GM18519 (cell line): ENCODE measurements around the gene PTGR1.
"Not testable (repeated sequence)": the region's sequence is repeated elsewhere in the genome, so short reads cannot be mapped to it uniquely, and the experiment has no call there.

Experiments used
- ATAC-seq: cut with Tn5 transposase; IDR thresholded peaks from one replicate; pipeline ENCODE4 v1.9.1; 2021; ENCODE audit warnings: mild to moderate bottlenecking, moderate library complexity; ENCODE audit not compliant: unreplicated experiment, low FRiP score

PTGR1 gene

DNA sequence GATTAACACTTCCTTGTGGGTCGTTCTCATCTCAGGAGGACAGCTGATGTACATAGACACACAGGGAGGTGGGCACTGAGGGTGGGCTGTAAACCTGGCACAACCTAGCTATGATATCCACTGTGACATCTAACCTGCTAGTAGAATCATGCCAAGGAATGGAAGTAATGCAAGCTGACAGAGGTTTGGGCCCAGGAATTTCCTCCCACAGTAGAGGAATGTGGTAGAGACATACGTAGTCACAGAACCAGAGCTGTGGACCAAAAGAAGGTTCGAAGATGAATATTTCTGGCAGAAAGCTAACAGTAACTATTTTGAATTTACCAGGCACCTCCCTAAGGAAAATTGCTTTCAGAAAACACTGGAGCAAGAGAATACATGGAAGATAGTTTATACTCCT is 16.5 kb upstream of the PTGR1 start:
- no peak for ATAC-seq

DNA sequence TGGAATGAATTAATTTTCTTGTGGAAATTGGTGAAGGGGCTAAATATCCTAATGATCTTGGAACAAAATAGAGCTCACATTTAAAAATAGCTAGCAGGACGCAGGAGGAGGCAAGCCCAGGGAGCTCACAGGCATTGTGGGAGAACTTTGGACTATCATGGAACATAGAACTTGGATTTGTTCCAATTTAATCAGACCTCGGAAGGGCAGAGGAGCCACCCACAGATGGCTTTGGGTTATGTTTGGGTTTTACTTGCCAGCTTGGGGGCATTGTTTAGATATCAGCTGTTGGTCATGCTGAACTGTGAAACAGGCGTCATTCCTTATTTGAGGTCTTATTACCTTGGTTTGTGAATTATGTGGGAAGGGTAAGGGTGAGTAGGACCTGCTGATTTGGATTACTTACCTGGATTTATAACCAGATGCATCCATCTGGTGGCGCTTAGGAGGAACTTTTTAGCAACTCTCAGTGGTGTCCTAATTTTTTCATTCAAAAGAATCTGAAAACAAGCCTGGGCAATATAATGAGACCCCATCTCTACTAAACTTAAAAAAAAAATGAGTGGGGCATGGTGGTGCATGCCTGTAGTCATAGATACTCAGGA is 14.1 kb upstream of the PTGR1 start:
- no peak for ATAC-seq

DNA sequence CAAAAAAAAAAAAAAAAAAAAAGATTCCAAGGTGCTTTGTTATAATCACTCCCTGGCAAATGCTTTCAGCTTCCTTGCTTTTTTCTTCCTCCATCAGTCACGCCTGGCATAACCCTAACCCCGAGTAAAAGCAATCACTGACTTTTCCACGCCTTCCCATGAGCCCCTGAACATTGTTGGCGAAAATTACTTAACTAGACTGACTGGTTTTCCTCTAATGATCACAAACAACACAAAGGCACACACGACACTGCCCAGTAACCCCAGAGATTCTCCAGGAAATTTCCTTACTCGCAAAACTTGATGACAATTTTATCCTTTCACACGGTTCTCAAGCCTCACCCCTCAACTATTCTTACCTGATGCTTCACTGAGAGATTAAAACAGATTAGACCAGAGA is 11.4 kb upstream of the PTGR1 start:
- ATAC-seq, result no peak

DNA sequence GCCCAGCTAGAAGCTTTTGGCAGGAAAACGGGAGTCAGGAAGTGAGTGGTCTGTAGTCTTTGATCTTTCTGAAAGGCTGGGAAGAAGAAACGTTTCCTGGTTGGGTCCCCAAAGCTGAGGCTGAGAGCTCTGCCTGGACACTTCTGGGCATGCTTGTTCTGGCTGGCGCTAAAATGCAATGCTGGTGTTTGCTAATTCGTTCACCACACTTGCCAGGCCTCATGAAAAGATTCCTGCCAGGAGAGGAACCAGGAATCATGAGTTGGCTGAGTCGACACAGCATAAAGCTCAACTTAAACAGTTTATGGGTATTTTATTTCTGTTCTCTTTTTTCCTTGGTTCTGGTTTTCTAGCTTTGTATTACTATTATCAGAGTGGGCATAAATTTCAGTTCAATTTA is 10.7 kb upstream of the PTGR1 start:
- ATAC-seq, result no peak

DNA sequence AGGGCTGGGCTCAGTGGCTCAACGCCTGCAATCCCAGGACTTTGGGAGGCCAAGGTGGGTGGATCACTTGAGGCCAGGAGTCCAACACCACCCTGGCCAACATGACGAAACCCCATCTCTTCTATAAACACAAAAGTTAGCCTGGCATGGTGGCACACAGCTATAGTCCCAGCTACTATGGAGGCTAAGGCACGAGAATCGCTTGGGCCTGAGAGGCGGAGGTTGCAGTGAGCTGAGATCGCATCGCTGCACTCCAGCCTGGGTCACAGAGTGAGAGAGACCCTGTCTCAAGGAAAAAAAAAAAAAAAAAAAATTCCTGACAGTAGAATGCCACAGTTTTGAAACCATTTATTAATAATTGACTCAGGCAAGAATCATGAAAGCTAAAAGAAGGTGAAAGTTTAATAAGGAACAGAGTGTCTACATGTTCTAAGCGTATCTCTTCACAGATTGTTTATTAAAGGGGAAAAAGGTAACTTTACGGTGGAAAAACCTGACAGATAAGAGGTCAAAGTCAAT is 5.7 kb upstream of the PTGR1 start:
- ATAC-seq, result no peak

DNA sequence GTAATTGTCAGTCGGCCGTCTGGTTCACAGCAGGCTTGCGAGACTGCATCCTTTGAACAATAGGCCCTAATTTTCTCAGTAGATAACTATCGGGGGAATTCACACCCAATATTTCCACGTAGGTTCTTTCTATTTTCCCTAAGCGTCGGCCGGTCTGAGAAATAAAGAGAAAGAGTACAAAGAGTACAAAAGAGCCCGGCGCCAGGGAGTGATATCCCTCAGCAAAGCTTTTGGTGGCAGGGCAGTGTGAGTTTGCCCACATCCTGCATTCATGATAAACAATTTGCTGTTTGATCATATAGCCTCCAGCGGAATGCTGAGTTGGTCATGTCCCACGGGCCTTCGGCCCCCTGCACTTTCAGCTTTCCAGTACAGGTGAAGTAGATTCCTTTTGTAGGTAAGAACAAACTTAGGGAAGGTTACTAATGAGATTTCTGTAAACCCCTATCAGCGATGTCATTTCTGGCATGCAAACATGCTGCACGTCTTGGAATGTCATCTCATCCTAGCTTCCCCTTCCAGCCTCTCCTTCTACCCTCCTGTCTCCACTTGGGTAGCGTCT is 4.7 kb upstream of the PTGR1 start:
- ATAC-seq, result no peak

DNA sequence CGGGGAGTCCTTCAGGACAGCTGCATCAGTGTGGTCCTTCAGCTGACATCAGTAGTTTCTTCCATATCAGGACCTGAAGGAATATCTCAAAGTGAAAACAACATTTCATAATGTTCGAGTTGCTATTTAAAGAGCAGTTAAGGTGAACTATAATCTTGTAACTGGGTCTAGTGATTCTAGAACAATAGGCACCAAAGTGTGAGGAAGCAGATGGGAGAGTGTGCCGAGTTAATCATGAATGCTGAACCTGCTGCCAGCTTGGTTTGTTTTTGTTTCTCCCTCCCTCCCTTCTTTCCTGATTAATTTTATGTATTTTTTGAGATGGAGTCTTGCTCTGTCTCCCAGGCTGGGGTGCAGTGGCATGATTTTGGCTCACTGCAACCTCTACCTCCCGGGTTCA is 3.6 kb upstream of the PTGR1 start:
- no peak for ATAC-seq

DNA sequence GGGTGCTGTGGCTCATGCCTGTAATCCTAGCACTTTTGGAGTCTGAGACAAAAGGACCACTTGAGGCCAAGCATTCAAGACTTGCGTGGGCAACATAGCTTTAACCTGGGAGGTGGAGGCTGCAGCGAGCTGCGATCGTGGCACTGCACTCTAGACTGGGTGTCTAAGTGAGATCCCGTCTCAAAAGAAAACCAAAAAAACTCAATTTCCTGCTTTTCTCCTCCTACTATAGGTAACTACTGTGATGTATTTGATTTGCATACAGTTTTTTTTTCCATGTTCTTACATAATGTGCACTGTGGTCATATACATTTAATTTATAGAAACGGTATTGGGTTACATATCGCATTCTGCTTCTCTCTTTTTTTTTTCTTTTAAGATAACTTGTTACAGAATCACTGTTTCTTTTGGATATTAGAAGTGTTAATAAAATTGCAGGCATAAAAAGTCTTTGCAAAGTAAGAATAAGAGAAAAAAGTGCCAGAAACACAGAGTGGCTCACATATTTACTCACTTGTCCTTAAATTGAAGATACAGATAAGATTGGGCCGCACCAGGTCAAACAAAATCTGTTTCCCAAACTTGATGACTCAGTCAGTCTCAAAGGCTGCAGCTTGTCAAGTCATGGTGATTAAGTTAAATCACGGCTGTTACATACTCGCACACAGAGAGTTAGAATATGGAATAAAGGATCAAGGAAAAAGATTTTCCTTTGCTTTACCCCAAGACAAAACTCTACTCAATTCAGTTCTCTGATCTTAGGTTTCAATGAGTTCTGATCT is 2.0 kb upstream of the PTGR1 start:
- ATAC-seq, result no peak

DNA sequence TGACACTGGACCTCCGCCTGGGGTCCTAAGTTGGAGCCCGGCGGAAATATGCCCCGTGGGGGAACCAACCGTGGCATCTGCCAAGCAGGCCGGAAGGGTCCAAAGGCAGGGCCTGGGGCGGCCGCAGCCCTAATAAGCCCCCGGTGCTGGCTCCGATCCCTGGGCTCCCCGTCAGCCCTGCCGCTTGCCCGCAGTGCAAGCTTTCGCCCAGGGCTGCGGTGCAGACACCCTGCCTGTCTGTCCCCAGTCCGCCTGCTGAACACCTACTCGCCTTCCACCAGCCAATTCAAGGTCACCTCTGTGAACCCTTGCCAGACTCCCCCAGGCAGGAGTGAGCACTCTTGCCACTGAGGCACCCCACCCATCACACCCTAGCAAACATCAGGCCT is 502 bp upstream of the PTGR1 start:
- ATAC-seq, result no peak

DNA sequence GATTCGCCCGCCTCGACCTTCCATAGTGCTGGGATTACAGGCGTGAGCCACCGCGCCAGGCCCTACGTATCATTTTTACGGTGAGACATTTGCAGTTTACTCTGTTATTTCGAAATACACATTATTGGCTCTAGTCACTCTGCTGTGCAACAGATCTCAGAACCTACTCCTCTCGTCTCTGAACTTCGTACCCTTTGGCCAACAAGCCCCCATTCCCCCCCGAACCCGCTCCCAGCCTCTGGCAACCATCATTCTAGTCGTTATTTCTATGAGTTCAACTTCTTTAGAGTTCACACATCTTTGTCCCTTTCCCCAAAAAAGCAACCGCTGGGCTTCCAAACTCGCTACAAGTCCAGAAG is 735 bp downstream of the PTGR1 start:
- ATAC-seq, result no peak

DNA sequence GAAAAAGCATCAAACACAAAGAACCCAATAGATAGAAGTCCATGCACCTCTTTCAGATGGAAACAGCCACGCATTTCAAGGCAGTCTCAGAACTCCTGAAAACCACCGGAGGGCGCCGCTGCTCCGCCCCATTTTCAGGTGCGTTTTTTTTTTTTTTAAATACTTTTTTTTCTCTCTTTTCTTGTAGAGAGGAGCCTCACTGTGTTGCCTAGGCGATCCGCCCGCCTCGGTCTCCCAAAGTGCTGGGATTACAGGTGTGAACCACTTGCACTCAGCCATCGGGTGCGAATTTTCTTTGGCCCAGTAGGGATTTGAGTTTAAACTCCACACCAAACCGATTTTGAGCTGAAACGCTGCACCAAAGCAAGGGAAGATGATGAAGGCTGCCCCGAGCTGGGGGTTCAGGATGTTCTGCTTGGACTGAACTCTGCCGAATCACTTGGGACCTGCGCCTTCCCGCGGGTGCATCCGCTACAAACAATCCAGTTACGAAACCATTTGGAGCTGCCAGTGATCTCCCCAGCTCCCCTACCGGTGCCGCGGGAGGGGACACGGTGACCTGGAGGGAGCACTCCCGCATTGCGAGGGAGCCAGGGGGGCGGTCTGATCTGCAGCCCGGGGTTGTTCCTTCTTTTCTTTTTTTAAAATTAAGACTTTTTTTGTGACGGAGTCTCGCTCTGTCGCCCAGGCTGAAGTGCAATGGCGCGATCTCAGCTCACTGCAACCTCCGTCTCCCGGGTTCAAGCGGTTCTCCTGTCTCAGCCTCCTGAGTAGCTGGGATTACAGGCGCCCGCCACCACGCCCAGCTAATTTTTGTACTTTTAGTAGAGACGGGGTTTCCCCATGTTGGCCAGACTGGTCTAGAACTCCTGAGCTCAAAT is 1.4 kb downstream of the PTGR1 start:
- ATAC-seq, result no peak

DNA sequence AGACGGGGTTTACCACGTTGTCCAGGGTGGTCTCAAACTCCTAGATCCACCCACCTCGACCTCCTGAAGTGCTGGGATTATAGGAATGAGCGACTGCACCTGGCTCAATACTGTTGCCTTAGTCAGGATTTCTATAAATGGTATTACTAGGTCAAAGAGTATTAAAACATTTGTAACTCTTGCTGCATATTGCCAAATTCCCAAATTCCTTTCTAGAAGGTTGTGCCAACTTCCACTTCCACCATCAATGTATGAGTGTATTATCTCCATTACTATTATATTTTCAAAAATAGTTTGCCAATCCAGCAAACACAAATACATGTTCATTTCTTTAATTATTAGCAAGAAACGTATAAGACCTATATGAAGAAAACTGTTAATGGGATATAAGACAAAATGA is 10.6 kb downstream of the PTGR1 start:
- ATAC-seq, result no peak

DNA sequence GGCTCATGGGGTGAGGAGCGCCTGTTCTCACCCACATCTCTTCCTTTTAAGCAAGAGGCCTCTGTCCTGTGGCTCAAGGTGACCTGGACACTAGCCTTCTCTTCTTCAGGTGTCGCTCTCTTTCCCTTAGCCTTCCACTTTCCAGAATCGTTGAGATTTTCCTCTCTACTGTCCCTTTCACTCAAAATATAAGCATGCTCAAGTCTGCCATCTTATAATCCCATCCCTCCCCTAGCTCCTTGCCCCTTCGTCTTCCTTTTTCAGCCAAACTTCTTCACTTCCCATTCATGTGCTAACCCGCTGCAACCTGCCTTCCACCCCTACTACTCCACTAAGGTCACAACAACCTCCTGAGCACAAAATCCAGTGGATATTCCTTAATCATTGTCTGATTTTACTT is 13.1 kb downstream of the PTGR1 start:
- no peak for ATAC-seq

DNA sequence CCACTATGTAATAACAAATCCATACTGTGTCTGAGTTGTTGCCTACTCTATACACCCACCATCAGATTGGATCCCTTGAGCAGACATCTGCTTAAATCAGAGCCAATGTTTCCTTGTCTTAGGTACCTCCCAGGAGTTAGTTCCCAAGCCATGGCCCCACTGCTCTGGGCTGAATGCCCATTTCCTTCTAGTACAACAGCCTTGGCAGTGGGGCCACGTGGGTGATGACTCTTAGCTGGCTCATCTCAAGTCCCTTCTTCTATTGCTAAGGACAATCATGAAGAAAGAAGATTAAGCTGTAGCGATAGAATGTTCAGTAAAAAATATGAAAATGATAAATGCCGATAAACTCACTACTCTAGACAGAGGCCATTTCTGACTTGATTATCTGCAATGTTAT is 16.6 kb downstream of the PTGR1 start:
- no peak for ATAC-seq

DNA sequence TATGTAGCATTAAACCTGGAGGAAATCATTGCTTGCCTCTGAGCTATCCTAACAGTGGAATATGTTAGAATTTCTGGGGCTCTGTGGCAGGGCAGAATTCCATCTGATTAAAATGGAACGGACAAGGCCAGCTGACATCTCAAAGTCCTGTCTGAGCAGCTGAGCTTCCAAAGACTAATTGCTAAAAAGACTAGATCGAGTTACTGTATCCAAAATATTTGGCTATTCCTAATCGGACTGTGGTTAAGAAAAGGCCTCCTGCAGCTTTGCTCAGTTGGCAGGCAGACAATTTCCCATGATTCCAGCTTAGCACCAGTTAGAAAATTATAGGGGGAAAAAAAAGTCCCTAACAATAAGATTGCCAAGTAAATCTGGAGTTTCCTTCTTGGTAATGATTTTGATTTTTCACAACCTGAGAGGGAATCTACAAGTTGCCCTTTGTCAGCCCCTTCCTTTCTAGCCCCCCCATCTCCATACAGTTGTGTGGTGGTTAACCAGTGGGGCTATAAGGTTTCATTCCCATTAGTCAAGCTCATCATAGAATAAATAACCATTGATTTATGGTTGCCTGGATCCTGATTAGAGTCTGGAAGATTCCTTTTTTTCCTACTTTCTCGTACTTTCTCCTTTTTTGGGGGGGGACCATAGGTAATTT is 26.4 kb downstream of the PTGR1 start:
- ATAC-seq, result no peak

DNA sequence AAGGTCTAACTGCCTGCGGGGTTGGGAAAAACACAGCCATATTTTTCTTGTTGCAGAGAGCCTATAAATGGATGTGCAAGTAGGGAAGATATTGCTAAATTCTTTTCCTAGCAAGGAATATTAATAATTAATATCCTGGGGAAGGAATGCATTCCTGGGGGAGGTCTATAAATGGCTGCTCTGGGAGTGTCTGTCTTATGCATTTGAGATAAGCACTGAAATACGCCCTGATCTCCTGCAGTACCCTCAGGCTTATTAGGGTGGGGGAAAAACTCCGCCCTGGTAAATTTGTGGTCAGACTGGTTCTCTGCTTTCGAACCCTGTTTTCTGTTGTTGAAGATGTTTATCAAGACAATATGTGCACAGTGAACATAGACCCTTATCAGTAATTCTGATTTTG is 31.3 kb downstream of the PTGR1 start:
- not testable (repeated sequence) for ATAC-seq

DNA sequence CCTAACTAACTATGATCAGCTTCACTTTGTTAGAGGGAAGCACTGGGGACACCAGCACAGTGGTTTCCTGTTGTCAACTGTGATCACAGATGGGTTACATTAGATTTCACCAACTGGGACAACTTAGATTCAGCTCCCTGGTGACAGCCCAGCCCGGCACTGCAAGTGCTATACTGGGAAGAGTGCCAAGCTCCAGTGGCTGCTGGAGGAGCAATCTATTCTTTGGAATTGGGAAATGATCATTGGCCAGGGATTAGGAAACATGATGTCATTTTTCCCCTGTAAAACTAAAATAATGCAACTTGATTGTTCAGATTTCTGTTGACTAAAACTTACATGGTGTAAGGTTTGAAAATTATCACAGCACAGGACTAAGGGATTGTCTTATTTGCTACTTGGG is 33.2 kb downstream of the PTGR1 start:
- no peak for ATAC-seq

DNA sequence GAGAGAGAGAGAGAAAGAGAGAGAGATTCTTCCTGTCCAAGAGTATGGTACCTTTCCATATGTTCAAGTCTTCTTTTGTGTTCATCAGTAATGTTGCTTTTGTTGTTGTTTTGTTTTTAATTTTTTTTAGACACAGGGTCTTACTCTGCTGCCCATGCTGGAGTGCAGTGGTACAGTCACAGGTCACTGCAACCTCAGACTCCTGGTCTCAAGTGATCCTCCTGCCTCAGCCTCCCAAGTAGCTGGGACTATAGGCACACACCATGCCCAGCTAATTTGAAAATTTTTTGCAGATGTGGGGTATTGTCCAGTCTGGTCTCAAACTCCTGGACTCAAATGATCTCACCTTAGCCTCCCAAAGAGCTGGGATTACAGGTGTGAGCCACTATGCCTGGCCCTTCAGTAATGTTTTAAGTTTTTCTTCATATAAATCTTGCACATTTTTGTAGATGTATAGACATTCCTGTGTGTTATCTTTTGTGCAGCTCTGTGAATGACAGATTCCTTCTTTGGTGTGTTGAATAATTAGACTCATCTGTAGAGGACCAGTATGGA is 38.2 kb downstream of the PTGR1 start:
- ATAC-seq, result no peak

DNA sequence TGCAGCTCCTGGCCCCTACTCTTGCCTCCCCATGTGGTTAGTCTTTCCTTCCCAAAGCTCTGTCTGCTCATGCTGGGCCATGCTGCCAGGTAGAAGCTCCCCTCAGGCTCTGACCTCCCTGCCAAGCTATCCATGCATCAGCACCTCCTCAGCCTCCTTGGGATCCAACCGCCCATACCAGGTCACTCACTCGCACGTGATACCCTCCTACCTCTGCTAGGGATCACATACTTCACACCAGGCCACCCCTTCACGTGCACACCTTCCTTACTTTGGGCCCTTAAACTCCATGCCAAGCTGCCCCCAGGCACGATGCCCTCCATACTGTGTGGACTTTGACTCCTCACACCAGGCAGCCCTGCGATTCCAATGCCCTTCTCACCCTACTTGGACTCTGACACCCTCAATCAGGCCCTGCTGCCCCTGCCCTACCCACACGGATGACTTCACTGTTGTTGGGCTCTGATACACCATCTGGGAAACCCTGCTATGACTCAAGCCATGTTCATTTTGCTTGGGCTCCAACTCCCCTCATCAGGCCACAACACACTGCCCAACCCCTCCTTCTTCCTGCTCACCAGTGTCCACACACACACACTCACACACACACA is 40.3 kb downstream of the PTGR1 start:
- no peak for ATAC-seq

DNA sequence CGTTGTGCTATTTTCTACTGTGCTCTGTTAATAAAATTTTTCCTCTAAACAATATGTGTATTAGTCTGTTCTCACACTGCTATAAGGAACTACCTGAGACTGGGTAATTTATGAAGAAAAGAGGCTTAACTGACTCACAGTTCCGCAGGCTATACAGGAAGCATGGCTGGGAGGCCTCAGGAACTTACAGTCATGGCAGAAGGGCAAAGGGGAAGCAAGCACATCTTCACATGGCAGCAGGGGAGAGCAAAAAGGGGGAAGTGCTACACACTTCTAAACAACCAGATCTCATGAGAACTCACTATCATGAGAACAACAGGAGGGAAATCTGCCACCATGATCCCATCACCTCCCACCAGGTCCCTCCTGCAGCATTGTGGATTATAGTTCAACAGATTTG is 44.0 kb downstream of the PTGR1 start:
- ATAC-seq, result not testable (repeated sequence)
